Measurements from ENCODE around the gene CD38. TPM values are rescaled to one million over a fixed set of nuclear protein-coding genes. Genes with fewer than 3 reads are reported as not detected.

The CD38 gene
- total and polyA plus RNA-seq, 2 of the 13 experiments (the other 11 are each of a cell fraction or from before 2014, with no cell fraction given) = not detected

GRCh38 chr4:15740764-15741404 is 37.2 kb upstream of the CD38 start (continued):
- peak; percentile 34; the same call in 1 of the 2 replicates for TF ChIP-seq ARID3A (IDR thresholded peaks at IDR 0.05; ENCODE audit: low read depth, low read length)
- peak; percentile 72 for TF ChIP-seq MIXL1 (CRISPR knock-in tag; IDR thresholded peaks at IDR 0.05)
- TF ChIP-seq TBP (CRISPR knock-in tag; IDR thresholded peaks at IDR 0.05) = no peak
- no peak for TF ChIP-seq ZMYM2 (CRISPR knock-in tag; IDR thresholded peaks at IDR 0.05)
- no peak for TF ChIP-seq MXD1 (CRISPR knock-in tag; IDR thresholded peaks at IDR 0.05)
- no peak for TF ChIP-seq ZNF691 (CRISPR knock-in tag; IDR thresholded peaks at IDR 0.05; ENCODE audit: borderline replicate concordance, low read depth)
- TF ChIP-seq AFF4 (CRISPR knock-in tag; IDR thresholded peaks at IDR 0.05) = no peak
- peak; percentile 41; the same call in 1 of the 2 replicates for TF ChIP-seq RERE (CRISPR knock-in tag; IDR thresholded peaks at IDR 0.05; ENCODE audit: low read depth)
- TF ChIP-seq DMAP1 (CRISPR knock-in tag; IDR thresholded peaks at IDR 0.05) = no peak
- peak; percentile 29; the same call in 1 of the 2 replicates for TF ChIP-seq TBX3 (IDR thresholded peaks at IDR 0.05; ENCODE audit: borderline replicate concordance)
- TF ChIP-seq ZNF296 (CRISPR knock-in tag; conservative IDR thresholded peaks at IDR 0.05) = no peak
- no peak for TF ChIP-seq GLI4 (CRISPR knock-in tag; IDR thresholded peaks at IDR 0.05; ENCODE audit: borderline replicate concordance)
- TF ChIP-seq ATF2 (CRISPR knock-in tag; IDR thresholded peaks at IDR 0.05) = 0 out of 2 replicates have a peak, but pooled peaks have one; percentile 39
- no peak for TF ChIP-seq ZNF121 (CRISPR knock-in tag; IDR thresholded peaks at IDR 0.05)
